ENCODE results near the gene KDELR1. TPM values are rescaled to one million over a fixed set of nuclear protein-coding genes. Genes with fewer than 3 reads are reported as not detected.

The KDELR1 gene
- total RNA-seq, 1 donor from 2014 or later, result 137 TPM

GRCh38 chr19:48421548-48421947, 30.2 kb upstream of the KDELR1 start:
- Histone ChIP-seq H3K4me1 (peaks cover 3% of the 10 kb centered on the region), H3K27me3 (ENCODE audit: low read depth) (peaks cover 12% of the 10 kb centered on the region), H3K4me3 (no peak overlapping the region), H3K9me3 (no peaks in the 10 kb centered on the region), H3K36me3 (no peaks in the 10 kb centered on the region), H3K27ac (no peak overlapping the region)
- TF ChIP-seq, protein P1, sequence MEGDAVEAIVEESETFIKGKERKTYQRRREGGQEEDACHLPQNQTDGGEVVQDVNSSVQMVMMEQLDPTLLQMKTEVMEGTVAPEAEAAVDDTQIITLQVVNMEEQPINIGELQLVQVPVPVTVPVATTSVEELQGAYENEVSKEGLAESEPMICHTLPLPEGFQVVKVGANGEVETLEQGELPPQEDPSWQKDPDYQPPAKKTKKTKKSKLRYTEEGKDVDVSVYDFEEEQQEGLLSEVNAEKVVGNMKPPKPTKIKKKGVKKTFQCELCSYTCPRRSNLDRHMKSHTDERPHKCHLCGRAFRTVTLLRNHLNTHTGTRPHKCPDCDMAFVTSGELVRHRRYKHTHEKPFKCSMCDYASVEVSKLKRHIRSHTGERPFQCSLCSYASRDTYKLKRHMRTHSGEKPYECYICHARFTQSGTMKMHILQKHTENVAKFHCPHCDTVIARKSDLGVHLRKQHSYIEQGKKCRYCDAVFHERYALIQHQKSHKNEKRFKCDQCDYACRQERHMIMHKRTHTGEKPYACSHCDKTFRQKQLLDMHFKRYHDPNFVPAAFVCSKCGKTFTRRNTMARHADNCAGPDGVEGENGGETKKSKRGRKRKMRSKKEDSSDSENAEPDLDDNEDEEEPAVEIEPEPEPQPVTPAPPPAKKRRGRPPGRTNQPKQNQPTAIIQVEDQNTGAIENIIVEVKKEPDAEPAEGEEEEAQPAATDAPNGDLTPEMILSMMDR (IDR thresholded peaks at IDR 0.05), result no peak
- ATAC-seq, result no peak
- no peak for DNase-seq
- intact Hi-C loops (cut with DNase I), result no loop called here

GRCh38 chr19:48419158-48419920, 28.0 kb upstream of the KDELR1 start:
- H3K4me3 ChIP-seq, result no peak overlapping the region
- intact Hi-C loops (cut with DNase I), result no loop called here
- H3K9me3 ChIP-seq, result no peaks in the 10 kb centered on the region
- no peaks in the 10 kb centered on the region for H3K4me1 ChIP-seq
- TF ChIP-seq, protein P1 (IDR thresholded peaks at IDR 0.05), result no peak
- peaks cover 28% of the 10 kb centered on the region for H3K27me3 ChIP-seq (ENCODE audit: low read depth)
- H3K27ac ChIP-seq, result no peak overlapping the region
- DNase-seq (no peak), ATAC-seq (peak; percentile 42 to 58)
- no peaks in the 10 kb centered on the region for H3K36me3 ChIP-seq

DNA sequence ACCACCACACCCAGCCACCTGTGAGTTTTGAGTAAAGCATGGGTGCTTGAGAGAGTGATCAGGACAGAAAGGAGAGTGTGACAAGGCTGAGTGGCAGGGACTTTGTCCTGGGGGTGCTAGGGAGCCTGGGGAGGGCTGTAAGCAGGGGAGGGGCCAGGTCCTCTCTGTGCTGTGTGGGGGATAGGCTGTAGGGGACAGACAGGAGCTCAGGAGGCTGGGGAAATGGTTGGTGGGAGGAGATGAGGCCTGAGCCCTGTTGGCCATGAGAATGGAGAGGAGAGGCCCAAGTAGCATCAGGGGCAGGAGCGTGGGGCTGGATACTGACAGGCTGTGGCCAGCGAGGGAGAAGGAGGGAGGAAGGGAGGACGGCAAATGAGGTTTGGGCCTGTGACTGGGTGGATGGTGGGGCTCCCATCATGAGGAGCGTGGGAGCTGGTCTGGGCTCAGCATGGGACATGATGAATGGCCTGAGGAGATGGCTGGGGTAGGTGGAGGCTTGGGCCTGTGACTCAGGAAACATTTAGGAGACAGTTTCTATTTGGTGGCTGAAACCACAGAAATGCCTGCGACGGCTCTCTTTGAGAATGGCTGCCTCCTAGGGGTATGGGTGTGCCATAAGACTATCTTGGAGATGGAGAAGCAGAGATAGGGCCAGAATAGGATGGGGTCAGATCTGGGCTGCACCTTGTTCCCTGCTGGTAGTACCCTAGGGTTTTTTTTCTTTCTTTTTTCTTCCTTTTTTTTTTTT, 27.1 kb upstream of the KDELR1 start:
- intact Hi-C loops (cut with DNase I), result no loop called here

GRCh38 chr19:48417421-48417820, 26.1 kb upstream of the KDELR1 start:
- Histone ChIP-seq H3K4me3 (no peak overlapping the region), H3K27ac (no peak overlapping the region), H3K27me3 (ENCODE audit: low read depth) (peaks cover 28% of the 10 kb centered on the region), H3K36me3 (no peaks in the 10 kb centered on the region), H3K9me3 (no peaks in the 10 kb centered on the region), H3K4me1 (no peaks in the 10 kb centered on the region)
- TF ChIP-seq, protein P1 (IDR thresholded peaks at IDR 0.05), result no peak
- DNase-seq (no peak), ATAC-seq (no peak)
- intact Hi-C loops (cut with DNase I), result no loop called here

More for the DNA sequence above, 27.1 kb upstream of the KDELR1 start:
- Histone ChIP-seq H3K36me3 (no peaks in the 10 kb centered on the region), H3K27ac (no peak overlapping the region), H3K4me1 (no peaks in the 10 kb centered on the region), H3K4me3 (no peak overlapping the region), H3K27me3 (ENCODE audit: low read depth) (peaks cover 28% of the 10 kb centered on the region), H3K9me3 (no peaks in the 10 kb centered on the region)
- TF ChIP-seq, protein P1 (IDR thresholded peaks at IDR 0.05), result no peak
- no peak for DNase-seq
- no peak for ATAC-seq

DNA sequence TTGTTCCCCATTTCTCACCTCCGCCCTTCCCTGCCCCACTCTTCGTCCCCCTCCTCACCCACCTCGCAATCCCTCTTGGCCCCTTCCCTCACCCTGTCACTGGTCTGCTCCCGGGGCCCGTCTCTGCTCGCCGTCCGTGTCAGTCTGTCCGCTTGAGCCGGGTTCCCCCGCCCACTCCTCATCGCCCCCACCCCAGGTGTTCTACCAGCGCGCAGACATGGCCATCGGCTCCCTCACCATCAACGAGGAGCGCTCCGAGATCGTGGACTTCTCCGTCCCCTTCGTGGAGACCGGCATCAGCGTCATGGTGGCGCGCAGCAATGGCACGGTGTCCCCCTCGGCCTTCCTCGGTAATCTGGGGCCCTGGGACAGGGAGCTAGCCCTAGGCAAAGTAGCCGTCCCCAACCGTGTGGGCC, 24.5 kb upstream of the KDELR1 start:
- ATAC-seq, result no peak
- TF ChIP-seq, protein P1 (IDR thresholded peaks at IDR 0.05), result no peak
- Histone ChIP-seq H3K36me3 (no peaks in the 10 kb centered on the region), H3K9me3 (no peaks in the 10 kb centered on the region), H3K4me3 (peak overlapping the region; percentile 37), H3K27ac (no peak overlapping the region), H3K4me1 (no peaks in the 10 kb centered on the region), H3K27me3 (ENCODE audit: low read depth) (peaks cover 28% of the 10 kb centered on the region)
- intact Hi-C loops (cut with DNase I), result no loop called here
- no peak for DNase-seq
